ENCODE results near the gene DYRK2. TPM values are rescaled to one million over a fixed set of nuclear protein-coding genes. Genes with fewer than 3 reads are reported as not detected.
A peak's percentile ranks its signal among the peaks of the same experiment; 100 is the strongest.

The DYRK2 gene
- total RNA-seq: 10 to 100 TPM; 12.4 to 19.2 (median 17.7) TPM

DNA sequence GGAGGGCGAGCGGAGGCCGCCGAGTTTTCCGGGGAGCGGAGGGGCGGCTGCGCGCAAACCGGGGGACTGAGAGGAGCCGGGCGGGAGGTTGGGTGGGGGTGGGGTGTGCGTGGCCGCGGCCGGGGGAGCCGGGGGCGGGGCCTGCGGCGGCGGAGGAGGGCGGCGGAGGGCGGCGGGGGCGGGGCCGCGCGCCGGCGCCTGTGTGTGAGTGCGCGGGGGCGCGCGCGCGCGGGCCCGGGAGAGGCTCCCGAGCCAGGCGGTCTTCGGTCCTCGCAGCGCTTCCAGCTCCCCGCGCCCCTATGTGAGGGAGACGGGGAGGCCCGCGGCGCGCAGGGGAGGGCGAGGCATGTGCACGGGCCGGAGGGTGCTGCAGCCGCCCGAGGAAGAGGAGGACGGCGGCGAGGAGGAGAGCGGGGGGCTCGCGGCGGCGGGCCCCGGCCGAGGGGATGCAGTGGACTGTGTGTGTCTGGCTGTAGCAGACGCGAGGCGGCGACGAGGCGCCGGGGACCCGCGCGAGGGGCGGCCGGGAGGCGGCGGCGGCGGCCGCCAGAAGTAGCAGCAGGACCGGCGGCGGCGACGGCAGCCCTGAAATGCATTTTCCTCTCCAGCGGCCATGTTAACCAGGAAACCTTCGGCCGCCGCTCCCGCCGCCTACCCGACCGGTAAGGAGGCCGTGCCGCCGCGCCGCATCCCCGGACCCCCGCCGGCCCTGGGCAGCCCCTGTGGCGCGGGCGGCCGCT lies at the start of gene DYRK2:
Gene DYRK2, plus strand, starts transcription at position 225 of the 740 bp plus-strand sequence. Its CDS starts 389 bp downstream, at position 614.
- intact Hi-C loops (cut with DNase I; ENCODE audit: low total_unique reads): no loop called here
- peaks cover 0 to 9% of the 10 kb centered on the region in 2 donors for H3K4me1 ChIP-seq
- TF ChIP-seq POLR2AphosphoS5 (IDR thresholded peaks at IDR 0.05): peak; percentile 46 to 71 (median 68)
- TF ChIP-seq POLR2A (IDR thresholded peaks at IDR 0.05): no peak
- H3K36me3 ChIP-seq: no peaks in the 10 kb centered on the region
- H3K27me3 ChIP-seq: no peaks in the 10 kb centered on the region
- peak; percentile 48 to 61 for DNase-seq (ENCODE audit: low spot score in 2 of 2)
- H3K27ac ChIP-seq: peak within 1 kb of the TSS; percentile 89 to 96
- peak within 1 kb of the TSS; percentile 95 to 99 (median 98) for H3K4me3 ChIP-seq
- no peaks in the 10 kb centered on the region for H3K9me3 ChIP-seq

DNA sequence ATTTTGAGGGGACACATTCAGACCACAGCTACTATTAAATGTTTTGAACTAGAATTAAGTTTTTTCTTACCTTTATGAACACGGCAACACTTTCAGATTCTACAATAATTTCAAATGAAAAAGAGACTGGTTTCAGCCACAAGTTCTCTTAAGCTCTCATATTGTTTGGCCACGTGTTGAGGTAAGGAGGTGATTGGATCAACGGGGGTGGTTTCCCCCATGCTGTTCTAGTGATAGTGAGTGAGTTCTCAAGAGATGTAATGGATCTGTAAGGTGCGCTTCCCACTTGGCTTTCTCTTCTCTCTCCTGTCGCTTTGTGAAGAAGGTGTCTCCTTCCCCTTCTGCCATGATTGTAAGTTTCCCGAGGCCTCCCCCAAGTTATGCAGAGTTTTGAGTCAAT lies 48.9 kb upstream of the DYRK2 start:
- Histone ChIP-seq H3K4me3 (no peak overlapping the region), H3K27me3 (no peaks in the 10 kb centered on the region), H3K4me1 (no peaks in the 10 kb centered on the region), H3K36me3 (no peaks in the 10 kb centered on the region), H3K9me3 (no peaks in the 10 kb centered on the region), H3K27ac (no peak overlapping the region)
- DNase-seq (ENCODE audit: low spot score in 2 of 2): no peak
- intact Hi-C loops (cut with DNase I; ENCODE audit: low total_unique reads): no loop called here
- no peak for TF ChIP-seq POLR2AphosphoS5 (IDR thresholded peaks at IDR 0.05)
- TF ChIP-seq, protein P1, sequence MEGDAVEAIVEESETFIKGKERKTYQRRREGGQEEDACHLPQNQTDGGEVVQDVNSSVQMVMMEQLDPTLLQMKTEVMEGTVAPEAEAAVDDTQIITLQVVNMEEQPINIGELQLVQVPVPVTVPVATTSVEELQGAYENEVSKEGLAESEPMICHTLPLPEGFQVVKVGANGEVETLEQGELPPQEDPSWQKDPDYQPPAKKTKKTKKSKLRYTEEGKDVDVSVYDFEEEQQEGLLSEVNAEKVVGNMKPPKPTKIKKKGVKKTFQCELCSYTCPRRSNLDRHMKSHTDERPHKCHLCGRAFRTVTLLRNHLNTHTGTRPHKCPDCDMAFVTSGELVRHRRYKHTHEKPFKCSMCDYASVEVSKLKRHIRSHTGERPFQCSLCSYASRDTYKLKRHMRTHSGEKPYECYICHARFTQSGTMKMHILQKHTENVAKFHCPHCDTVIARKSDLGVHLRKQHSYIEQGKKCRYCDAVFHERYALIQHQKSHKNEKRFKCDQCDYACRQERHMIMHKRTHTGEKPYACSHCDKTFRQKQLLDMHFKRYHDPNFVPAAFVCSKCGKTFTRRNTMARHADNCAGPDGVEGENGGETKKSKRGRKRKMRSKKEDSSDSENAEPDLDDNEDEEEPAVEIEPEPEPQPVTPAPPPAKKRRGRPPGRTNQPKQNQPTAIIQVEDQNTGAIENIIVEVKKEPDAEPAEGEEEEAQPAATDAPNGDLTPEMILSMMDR (IDR thresholded peaks at IDR 0.05): no peak

DNA sequence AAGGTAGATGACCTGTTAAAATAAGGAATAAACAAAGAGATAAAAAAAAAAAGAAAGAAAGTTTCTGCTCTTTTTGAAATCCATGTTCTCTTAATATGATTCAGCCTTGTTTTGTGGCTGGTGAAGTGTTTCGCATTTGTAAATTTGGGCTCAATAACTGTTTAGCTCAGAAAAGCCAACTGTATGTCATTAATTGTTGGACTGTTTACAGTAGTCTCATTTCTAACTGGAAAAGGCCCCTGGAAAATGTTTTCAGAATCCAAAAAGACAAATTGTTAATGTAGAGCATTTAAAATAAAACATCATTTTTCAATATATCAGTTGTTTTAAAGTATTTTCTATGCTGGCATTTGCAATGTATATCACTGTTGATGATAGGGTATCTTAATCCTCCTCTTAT lies 47.4 kb upstream of the DYRK2 start:
- Histone ChIP-seq H3K9me3 (no peaks in the 10 kb centered on the region), H3K36me3 (no peaks in the 10 kb centered on the region), H3K27ac (no peak overlapping the region), H3K4me3 (no peak overlapping the region), H3K4me1 (no peaks in the 10 kb centered on the region), H3K27me3 (no peaks in the 10 kb centered on the region)
- TF ChIP-seq POLR2A (IDR thresholded peaks at IDR 0.05) (no peak), POLR2AphosphoS5 (IDR thresholded peaks at IDR 0.05) (no peak)
- TF ChIP-seq, protein P1 (IDR thresholded peaks at IDR 0.05): no peak
- intact Hi-C loops (cut with DNase I; ENCODE audit: low total_unique reads): no loop called here
- no peak for DNase-seq (ENCODE audit: low spot score in 2 of 2)

DNA sequence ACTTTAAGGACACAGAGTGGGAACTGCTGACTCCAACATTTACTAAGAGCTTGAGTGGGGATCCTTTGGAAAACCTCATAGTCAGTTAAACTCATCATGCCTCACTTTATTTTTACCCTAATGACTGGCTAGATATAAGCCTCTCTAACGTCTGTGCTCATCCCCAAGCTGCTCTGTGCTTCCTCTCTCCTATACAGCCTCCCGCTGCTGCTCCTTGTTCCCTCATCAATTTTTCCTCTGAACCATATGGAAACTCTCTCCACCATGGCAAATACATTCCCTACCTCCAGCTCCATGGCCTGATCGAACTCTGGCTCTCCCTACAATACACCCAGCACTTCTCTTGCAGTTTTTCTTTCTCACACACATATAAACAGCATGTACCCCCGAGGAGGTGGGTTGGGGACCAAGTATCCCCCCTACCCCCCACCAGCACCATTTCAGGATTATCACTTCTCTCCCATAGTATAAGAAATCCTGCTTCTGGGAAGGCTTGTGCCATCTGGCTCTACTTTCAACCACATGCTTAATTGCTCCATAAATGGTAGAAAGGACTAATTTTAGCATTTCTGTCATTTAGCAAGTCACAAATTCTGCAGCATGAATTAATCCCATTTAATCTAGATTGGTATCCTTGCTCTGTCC lies 39.2 kb upstream of the DYRK2 start:
- H3K4me3 ChIP-seq: no peak overlapping the region
- intact Hi-C loops (cut with DNase I; ENCODE audit: low total_unique reads): no loop called here
- H3K27ac ChIP-seq: no peak overlapping the region
- no peaks in the 10 kb centered on the region for H3K9me3 ChIP-seq
- H3K4me1 ChIP-seq: no peaks in the 10 kb centered on the region
- H3K27me3 ChIP-seq: no peaks in the 10 kb centered on the region
- H3K36me3 ChIP-seq: no peaks in the 10 kb centered on the region
- no peak for DNase-seq (ENCODE audit: low spot score in 2 of 2)
- TF ChIP-seq POLR2AphosphoS5 (IDR thresholded peaks at IDR 0.05): no peak
- no peak for TF ChIP-seq POLR2A (IDR thresholded peaks at IDR 0.05)
- TF ChIP-seq, protein P1 (IDR thresholded peaks at IDR 0.05): no peak

DNA sequence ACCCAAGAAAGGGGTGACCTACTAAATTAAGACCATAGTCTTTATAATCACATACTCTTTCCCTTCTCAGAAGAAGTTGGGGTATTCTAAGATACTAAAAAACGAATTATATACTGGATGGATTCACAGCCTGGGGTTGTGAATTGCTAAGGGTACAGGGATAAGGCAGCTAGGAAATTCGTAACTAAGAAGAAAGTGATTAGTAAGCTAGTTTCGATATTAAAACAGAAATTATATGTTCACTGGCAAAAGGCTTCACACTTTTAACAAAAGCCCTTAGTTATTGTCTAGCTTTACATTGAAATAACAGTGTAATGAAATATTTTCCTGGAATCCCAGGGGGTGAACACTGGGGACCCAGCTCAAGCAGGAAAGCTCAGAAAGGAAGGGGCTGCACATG lies 35.5 kb upstream of the DYRK2 start:
- TF ChIP-seq, protein P1 (IDR thresholded peaks at IDR 0.05): no peak
- Histone ChIP-seq H3K36me3 (no peaks in the 10 kb centered on the region), H3K4me3 (no peak overlapping the region), H3K4me1 (no peaks in the 10 kb centered on the region), H3K9me3 (no peaks in the 10 kb centered on the region), H3K27ac (no peak overlapping the region), H3K27me3 (no peaks in the 10 kb centered on the region)
- DNase-seq (ENCODE audit: low spot score in 2 of 2): no peak
- intact Hi-C loops (cut with DNase I; ENCODE audit: low total_unique reads): no loop called here

Measured in breast epithelium (tissue), 4 donors.